Fibroblast of mammary gland (primary cell): ENCODE measurements around the gene UXS1.

Experiments used
- DNase-seq: peaks from one replicate; pipeline ENCODE4 v3.0.0-alpha.2; 2010; ENCODE audit warnings: low read depth
- H3K4me3 ChIP-seq: 2 replicates; pipeline ENCODE4 v1.5.1; 2011; ENCODE audit warnings: low read depth, mild to moderate bottlenecking, low read length, moderate library complexity; ENCODE audit not compliant: control insufficient read depth
- TF ChIP-seq, protein P1 (sequence below): conservative IDR thresholded peaks from 2 replicates; pipeline ENCODE4 v1.5.1; 2011; ENCODE audit warnings: low read depth, low read length, inconsistent platforms; ENCODE audit not compliant: control insufficient read depth, insufficient read depth

The UXS1 gene

DNA sequence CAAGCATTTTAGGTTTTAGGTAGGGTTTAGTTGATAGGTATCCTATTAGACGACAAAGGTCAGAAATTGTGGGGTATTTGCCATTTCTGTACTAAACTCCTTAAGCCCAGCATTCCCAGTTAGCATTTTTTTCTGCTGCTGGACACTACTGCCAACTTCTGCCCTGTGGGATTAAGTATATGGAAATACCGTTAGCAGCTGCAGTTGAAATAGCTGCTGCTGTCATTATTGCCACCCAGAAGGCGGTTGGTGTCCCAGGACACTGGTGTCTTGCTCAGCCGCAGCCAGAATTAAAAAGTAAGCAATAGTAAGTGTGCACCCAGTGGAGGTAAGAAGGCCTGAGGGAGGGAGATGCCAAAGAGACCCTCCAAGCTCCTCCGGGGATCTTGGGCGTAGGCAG lies 1.9 kb upstream of the UXS1 start:
- no peak overlapping the region for H3K4me3 ChIP-seq
- DNase-seq, result no peak
- TF ChIP-seq, protein P1, sequence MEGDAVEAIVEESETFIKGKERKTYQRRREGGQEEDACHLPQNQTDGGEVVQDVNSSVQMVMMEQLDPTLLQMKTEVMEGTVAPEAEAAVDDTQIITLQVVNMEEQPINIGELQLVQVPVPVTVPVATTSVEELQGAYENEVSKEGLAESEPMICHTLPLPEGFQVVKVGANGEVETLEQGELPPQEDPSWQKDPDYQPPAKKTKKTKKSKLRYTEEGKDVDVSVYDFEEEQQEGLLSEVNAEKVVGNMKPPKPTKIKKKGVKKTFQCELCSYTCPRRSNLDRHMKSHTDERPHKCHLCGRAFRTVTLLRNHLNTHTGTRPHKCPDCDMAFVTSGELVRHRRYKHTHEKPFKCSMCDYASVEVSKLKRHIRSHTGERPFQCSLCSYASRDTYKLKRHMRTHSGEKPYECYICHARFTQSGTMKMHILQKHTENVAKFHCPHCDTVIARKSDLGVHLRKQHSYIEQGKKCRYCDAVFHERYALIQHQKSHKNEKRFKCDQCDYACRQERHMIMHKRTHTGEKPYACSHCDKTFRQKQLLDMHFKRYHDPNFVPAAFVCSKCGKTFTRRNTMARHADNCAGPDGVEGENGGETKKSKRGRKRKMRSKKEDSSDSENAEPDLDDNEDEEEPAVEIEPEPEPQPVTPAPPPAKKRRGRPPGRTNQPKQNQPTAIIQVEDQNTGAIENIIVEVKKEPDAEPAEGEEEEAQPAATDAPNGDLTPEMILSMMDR, result no peak

DNA sequence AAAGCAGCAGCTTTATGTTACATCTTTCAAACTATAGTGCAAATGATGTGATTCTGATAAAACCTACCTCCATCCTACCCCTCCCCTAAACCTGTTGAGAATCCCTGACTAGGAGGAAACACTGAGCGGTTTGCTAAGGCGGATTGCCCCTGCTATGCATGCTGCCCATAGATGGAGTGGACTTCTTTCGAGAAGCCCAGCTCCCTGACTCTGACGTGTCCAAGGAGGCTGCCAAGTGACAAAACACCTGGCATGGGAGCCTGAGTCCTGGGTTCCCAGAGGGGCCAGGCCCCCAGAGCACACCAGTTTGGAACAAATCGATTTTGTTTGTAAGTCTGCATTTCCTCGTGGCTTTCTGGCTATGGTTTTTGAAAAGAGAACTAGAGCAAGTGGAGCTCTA lies 1.4 kb upstream of the UXS1 start:
- DNase-seq, result no peak
- H3K4me3 ChIP-seq, result no peak overlapping the region
- TF ChIP-seq, protein P1, result no peak

DNA sequence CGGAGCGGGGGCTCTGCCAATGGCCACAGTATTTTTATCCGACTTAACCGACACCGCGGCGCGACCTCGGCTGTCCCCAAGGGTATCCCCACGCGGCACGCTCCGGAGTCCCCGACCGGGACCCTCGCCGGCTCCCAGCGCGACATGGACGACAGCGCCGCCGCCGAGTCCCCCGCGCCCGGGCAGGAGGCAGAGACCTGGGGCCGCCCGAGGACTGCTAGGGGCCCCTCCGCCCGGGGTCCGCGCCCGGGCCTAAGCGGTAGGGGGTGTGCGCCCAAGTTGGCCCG lies 468 bp downstream of the UXS1 start:
- H3K4me3 ChIP-seq, result peak overlapping the region; percentile 65
- TF ChIP-seq, protein P1, result no peak
- DNase-seq, result no peak

DNA sequence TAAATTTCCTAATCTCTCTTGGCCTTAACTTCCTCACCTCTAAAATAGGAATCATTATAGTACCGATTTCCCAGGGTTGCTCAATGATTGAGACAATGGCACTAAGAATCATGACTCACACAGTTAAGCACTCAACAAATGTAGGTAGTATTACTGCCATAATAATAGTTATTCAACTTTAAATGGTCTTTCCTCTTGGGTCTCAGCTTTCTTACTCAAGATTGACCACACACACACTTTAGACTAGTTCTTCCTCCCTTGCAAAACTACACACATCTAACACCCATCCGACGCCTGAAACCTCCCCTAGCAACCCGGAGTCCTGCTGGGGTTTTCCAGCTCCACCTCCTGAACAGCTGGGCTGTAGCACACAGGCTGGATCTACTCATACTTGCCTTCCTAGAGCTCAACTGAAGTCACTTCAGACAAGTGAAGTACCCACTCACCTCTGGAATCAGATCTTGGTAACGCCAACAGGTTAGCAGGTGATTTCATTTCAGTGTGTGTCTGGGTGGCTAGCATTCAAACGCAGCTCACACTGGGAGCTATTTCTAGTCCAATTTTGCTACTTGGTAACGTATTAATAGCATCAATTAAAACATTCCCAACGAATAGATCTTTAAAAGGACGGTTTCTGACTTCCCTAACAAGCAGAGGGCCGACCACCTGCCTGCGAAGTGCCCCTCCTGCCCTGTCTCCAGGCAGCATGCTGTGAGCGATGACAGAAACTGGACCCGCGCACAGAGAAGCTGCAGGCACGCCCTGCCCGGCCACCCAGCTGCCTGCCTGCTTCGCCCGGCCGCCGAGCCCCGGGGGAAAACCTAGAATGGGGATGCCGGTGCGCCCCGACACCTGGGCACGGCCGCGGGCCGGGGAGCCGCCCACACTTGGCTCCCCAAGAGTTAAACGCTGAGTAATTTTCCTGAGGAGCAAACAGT lies 1.1 kb downstream of the UXS1 start:
- TF ChIP-seq, protein P1, result no peak
- peak overlapping the region; percentile 65 for H3K4me3 ChIP-seq
- peak; percentile 83 for DNase-seq

GRCh38 chr2:106191511-106192016 lies 2.5 kb downstream of the UXS1 start:
- TF ChIP-seq, protein P1, result no peak
- no peak overlapping the region for H3K4me3 ChIP-seq
- DNase-seq, result no peak

GRCh38 chr2:106189764-106190468 lies 4.2 kb downstream of the UXS1 start:
- H3K4me3 ChIP-seq, result no peak overlapping the region
- TF ChIP-seq, protein P1, result no peak

More at GRCh38 chr2:106189764-106190468, 4.2 kb downstream of the UXS1 start:
- DNase-seq, result peak; percentile 80
